Bronchial epithelial cell (primary cell): ENCODE measurements around the gene CEACAM19. TPM values are rescaled to one million over a fixed set of nuclear protein-coding genes. Genes with fewer than 3 reads are reported as not detected.
A peak's percentile ranks its signal among the peaks of the same experiment; 100 is the strongest.

Source experiments
- DNase-seq: peaks from one replicate; pipeline ENCODE4 v3.0.0-alpha.2; 2010; ENCODE audit warnings: low read depth
- FAIRE-seq: peaks from 2 replicates; lab custom pipeline; 2011; peaks lifted over from hg19 to GRCh38; lab: Jason Lieb, UNC
- H3K27me3 ChIP-seq: 2 replicates; pipeline ENCODE4 v1.5.1; 2011; ENCODE audit warnings: low read length; ENCODE audit not compliant: control insufficient read depth, insufficient read depth
- H3K36me3 ChIP-seq: 2 replicates; pipeline ENCODE4 v1.5.1; 2011; ENCODE audit warnings: low read length; ENCODE audit not compliant: control insufficient read depth, insufficient read depth
- H3K4me3 ChIP-seq: 2 replicates; pipeline ENCODE4 v1.5.1; 2011; ENCODE audit warnings: mild to moderate bottlenecking, low read depth, low read length, control low read depth
- CTCF ChIP-seq: IDR thresholded peaks from 2 replicates; pipeline ENCODE4 v1.5.1; 2011; ENCODE audit warnings: mild to moderate bottlenecking, moderate library complexity, low read length, control low read depth, inconsistent platforms; ENCODE audit not compliant: insufficient read depth, severe bottlenecking
- total RNA-seq: library from RNA; depleted of rRNA; stranded (reverse); fragments of >200 nt; gene quantifications from 2 replicates; pipeline ENCODE4 v1.2.1, GENCODE V29; 2014

Gene CEACAM19
- total RNA-seq, 1 donor from 2014 or later, result 0.53 TPM

- Histone ChIP-seq H3K36me3 (peaks cover 40% of the 10 kb centered on the region), H3K4me3 (no peak overlapping the region), H3K27me3 (no peaks in the 10 kb centered on the region)
- DNase-seq (no peak), FAIRE-seq (peak; percentile 66)
- TF ChIP-seq CTCF, result no peak
Measured at GRCh38 chr19:44658069-44658733, 13.1 kb upstream of the CEACAM19 start.

DNA sequence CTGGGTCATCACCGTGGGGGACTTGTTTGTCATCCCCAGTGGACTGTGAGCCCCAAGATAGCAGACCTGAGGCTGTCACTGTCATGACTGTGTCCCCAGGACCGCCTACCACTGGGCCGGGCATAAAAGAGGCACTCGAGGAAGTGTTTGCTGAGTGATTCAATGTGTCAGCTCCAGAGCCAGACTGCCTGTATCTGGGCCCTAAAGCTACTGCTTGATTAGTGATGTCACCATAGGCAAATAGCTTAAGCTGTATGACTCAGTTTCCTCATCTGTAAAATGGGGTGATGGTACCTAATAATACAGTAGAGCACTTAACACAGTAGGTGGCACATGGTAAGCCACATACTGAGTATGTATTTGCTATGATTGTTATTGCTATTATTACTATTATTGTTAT, 11.2 kb upstream of the CEACAM19 start:
- H3K27me3 ChIP-seq, result no peaks in the 10 kb centered on the region
- peaks cover 36% of the 10 kb centered on the region for H3K36me3 ChIP-seq
- TF ChIP-seq CTCF, result no peak
- H3K4me3 ChIP-seq, result no peak overlapping the region
- FAIRE-seq, result no peak
- peak; percentile 28 for DNase-seq

GRCh38 chr19:44661205-44661604, 10.1 kb upstream of the CEACAM19 start:
- FAIRE-seq (no peak), DNase-seq (no peak)
- Histone ChIP-seq H3K27me3 (no peaks in the 10 kb centered on the region), H3K4me3 (no peak overlapping the region), H3K36me3 (peaks cover 36% of the 10 kb centered on the region)
- TF ChIP-seq CTCF, result no peak

DNA sequence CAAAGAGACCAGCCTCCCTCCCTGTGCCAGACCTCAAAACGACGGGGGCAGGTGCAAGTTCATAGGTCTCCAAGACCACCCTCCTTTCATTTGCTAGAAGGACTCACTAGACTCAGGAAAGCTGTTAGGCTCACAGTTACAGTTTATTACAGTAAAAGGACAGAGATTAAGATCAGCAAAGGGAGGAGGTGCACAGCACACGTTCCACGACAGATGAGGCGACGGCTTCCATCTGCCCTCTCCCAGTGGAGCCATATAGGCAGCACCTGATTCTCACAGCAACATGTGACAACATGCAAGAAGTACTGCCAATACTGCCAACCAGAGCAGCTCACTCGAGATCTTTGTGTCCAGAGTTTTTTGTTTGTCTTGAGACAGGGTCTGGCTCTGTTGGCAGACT, 9.4 kb upstream of the CEACAM19 start:
- DNase-seq (no peak), FAIRE-seq (no peak)
- H3K27me3 ChIP-seq, result no peaks in the 10 kb centered on the region
- TF ChIP-seq CTCF, result no peak
- no peak overlapping the region for H3K4me3 ChIP-seq
- H3K36me3 ChIP-seq, result peaks cover 35% of the 10 kb centered on the region

- H3K4me3 ChIP-seq, result no peak overlapping the region
- FAIRE-seq (no peak), DNase-seq (no peak)
- no peak for TF ChIP-seq CTCF
- H3K27me3 ChIP-seq, result no peaks in the 10 kb centered on the region
- peaks cover 30% of the 10 kb centered on the region for H3K36me3 ChIP-seq
Measured at GRCh38 chr19:44662691-44663385, 8.4 kb upstream of the CEACAM19 start.
